NT2/D1 (cell line): ENCODE measurements around the gene TMEM51.

Source experiments
- SUZ12 ChIP-seq: IDR thresholded peaks from 2 replicates; pipeline ENCODE4 v1.6.1; 2011; ENCODE audit not compliant: insufficient read length, insufficient read depth; ENCODE audit errors: extremely low read depth
- ZNF274 ChIP-seq: IDR thresholded peaks from 2 replicates; pipeline ENCODE4 v1.6.1; 2011; ENCODE audit warnings: mild to moderate bottlenecking, low read depth, low read length

- no peak for TF ChIP-seq SUZ12
- TF ChIP-seq ZNF274, result no peak
Observed at GRCh38 chr1:15195420-15196052, 42.0 kb downstream of the TMEM51 start.
